Glomerular visceral epithelial cell (primary cell): ENCODE measurements around the gene BTBD9.

Source experiments
- DNase-seq: peaks from one replicate; pipeline ENCODE4 v3.0.0-alpha.2; 2016; ENCODE audit errors: extremely low spot score

The BTBD9 gene

DNA sequence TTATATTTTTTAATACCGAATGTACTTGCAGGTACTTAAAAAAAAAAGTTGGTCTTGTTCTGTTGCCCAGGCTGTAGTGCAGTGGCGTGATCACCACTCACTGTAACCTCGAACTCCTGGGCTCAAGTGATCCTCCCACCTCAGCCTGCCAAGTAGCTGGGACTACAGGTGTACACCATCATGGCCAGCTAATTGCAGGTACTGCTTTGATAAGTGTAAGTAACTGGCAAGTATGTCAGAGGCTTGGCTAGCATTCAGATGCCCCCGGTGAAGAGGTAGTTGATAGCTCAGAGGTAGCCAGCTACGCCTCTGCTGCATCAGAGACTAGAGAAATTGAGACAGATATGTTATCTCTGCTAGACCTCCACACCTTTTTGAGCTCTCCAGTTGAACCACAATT lies 40.5 kb downstream of the BTBD9 start:
- DNase-seq = no peak

DNA sequence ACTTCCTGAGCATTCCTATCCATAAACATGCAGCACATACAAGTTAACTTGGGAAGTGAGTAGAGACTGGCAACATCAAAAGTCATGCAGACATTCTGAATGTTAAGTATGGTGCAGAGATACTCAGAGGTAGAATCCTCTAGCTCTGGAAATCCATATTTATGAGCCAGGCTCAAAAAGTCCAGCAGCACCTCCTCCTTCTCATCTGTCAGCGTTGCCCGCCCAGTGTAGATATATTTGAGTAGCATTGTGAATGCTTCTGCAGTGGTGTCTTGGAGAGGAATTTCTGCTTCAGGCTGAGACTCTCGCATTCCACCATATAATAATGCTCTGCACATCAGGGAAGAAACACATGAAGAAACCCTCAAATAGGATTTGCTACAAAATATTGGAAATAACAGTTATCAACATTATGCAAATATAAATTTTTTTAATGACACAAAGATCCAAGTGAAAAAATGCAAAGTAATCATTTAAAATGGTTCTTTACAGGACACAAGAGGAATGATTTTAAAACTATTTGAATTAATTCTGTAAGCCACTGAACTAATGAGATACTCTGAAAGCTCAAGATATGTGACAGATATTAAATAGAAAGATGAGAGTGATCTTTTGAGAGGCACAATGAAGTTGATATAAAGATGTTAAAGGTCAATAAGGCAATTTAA lies 45.6 kb downstream of the BTBD9 start:
- no peak for DNase-seq

DNA sequence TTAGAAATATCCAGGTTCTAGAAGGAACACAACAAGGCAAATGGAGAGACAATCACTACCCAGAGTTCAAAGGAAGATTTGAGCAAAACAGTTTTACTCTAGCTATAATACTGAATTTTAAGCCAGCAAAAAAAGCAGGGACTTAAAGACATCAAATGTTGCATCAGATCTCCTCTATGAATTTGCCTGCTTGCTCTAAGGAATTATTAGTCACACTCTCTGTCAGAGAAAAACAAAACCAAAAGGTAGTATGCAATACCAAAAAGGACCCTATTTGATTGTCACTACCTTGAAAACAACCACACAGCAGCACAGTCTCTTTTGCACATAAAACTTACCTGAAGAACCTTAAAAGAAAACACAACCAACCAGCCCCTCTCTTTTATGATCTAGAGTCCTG lies 46.3 kb downstream of the BTBD9 start:
- DNase-seq = no peak

DNA sequence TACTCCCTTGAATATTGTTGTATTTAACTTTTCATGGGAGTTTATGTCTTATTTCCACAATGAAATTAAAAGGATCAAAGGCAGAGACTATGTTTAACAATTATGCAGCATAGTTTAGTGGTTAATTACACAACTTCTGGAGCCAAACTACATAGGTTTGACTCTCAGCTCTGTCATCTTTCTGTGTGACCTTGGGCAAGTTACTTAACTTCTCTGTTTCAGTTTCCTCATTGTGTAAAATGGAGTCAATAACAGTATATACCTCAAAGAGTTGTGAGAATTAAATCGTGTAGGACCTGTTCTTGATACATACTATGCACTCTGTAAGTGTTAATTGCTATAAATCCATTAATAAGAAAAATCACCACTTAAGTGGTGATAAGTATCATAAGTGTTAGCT lies 48.3 kb downstream of the BTBD9 start:
- no peak for DNase-seq

DNA sequence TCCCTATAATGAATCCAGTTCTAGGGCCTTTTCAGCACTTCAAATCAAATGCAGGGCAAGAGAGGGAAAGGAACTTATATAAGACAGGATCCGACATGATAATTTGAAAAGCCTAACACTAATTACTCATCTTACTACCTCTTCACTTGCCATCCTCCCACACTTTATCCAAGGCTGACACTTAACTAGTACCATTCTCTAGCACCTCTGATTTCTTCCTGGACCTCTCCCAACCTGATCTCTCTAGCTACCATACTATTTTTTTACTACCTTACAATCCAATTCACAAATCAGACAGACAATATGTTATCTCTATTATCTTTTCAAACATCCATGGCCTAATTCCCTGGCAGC lies 50.4 kb downstream of the BTBD9 start:
- no peak for DNase-seq

DNA sequence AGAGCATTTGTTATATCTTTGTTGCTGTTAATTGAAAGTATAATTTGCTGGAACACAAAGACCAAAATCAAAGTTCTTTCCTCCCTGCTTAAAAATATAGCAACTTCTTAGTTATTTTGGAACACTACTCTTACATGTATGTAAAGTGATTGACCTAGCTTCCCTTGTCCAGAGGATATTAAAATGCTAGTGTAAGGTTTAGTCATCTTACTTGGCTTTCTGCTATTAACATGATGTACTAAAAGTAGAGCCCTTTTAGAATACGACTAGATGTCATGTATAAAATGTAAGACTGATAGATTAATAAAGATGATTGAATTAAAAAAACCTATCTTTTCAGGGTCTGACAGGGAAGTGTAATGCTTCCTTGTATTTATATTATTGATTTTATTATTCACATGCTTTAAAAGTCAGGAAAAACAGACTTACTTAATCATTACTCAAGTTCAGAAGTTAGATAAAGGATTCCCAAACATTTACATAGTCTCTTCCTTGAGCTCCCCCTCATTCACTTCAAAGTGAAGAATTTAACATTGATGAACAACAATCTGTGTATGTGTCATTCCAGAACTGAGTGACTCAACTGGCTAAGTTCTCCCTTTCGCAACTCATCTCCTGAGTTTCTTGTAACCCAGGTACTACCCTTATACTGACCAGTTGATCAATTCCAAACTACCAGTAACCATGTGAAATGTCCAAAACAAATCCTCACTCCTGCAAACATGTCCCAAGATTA lies 50.9 kb downstream of the BTBD9 start:
- DNase-seq = peak; percentile 12

DNA sequence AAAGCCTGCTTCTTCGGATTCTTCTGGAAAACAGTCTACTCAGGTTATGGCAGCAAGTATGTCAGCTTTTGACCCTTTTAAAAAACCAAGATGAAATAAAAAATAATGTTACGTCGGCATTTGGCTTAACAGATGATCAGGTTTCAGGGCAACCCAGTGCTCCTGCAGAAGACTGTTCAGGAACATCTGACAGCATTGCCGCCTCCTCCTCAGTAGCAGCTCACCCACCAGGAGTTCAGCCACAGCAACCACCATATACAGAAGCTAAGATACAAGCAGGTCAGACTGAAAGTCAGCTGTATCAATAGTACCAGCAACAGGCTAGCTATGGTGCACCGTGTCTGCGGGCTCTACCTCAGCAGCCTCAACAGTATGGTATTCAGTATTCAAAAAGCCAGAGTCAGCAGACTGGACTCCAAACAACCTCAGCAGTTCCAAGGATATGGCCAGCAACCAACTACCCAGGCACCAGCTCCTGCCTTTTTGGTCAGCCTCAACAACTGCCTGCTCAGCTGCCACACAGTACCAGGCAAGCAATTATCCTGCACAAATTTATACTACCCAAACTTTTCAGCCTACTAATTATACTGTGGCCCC lies 51.9 kb downstream of the BTBD9 start:
- DNase-seq = no peak

DNA sequence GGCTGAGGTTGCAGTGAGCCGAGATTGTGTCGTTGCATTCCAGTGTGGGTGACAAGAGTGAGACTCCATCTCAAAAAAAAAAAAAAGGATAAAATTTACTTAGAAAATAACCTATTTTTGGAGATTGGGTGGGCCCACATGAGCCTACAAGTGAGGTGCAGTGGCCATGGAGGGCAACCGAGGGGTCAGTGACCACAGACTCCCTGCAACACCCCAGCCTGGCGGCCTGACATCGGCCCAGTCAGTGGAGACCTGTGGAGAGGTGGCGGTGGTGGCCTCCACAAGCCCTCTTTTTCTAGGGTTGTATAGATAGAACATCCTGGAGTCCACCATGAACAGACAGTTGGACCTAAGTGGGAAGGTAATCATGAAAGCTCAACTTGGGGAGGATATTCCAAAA lies 52.7 kb downstream of the BTBD9 start:
- DNase-seq = no peak

DNA sequence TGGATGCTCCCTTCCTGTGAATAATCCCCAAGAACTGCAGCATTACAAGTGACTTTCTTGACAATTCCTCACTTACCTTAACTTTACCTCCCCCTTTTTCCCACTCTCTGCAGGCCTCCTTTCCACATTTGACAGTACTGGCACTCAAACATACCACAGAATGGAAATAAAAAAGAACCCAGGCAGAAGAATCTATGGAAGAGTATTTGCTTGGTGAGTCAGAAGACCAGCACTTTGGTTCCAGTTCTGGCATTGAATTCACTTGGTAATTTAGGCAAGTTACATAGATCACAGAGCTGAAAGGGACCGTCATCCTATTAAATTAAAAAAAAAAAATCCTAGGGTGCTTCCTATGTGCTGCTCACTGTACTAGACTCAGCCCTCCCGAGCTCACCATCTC lies 55.0 kb downstream of the BTBD9 start:
- no peak for DNase-seq

DNA sequence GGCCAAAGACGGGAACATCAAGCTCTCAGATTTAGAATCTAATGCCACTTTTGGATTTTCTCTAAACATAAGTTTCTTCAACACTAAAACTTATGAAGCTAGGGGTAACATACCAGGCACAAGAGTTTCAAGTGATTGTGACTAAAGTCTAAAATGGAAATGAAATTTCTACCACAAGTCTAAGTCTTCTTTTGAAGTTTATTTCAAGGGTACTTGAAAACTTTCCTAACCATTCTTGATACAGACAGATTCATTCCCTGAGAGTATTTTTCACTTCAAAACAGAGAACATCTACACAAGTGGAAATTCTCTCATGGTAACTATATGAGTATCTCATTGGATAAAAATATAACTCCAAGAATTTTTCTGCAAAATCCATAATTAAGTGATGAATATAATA lies 56.2 kb downstream of the BTBD9 start:
- no peak for DNase-seq

DNA sequence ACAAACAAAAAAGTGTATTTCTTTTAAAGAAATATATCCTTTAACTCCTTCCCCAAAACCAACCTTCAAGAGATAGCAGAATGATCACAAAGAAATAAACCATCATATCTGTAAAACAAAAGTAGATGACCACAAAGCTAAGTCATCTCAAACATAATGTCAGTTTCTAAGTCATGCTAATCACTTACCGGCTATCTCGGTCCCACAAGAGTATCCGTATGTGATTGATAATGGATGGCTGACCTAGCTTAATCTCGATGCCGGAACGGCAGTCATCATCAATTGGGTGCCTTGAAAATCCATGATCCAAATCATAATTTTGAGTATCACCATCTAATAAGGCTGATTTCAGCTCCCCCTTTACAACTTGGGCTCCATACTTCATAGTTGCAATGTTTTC lies 59.7 kb downstream of the BTBD9 start:
- DNase-seq = no peak

DNA sequence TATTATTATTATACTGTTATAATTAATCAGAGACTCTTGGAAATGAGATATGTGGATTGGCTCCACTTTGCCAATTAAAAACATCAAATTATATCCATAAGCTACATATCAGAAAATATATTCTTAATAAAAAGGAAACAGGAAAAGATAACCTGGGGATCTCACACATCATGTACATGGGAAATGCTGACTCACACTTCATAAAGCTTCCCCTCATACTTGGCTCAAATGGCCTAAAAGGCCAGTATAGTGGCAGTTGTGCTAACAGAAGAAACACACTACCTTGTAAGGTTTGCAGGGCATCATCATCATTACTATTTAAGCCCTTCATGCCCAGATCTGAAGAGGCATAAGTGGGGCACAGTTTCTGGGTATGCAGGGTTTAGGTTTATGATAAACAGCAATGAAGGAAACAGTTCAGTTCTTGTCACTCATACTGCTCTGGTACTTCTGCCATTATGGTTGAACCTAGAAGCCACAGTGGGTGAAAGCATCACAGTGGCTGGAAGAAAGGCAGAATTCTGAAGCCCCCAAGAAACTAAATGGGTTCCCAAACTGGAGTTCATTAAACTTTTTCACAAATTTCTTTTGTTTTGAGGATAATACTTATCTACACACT lies 60.6 kb downstream of the BTBD9 start:
- no peak for DNase-seq

DNA sequence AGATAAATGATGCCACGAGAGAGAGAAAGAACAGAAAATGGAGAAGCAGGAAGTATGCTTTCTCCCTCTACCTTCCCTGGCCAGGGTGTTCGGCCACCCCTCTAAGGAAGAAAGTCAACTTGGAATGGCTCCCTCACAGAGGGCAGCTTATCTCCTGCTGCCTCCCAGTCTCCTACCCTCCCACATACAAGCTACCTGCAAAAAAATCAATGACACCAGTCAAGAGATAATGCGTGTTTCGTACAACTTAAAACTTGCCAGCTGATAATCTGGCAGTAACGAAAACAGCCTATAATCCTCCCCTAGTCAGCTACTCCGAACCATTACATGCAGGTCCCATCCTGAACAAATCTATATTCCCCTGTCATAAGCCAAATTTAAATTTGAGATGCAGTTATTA lies 61.7 kb downstream of the BTBD9 start:
- no peak for DNase-seq

DNA sequence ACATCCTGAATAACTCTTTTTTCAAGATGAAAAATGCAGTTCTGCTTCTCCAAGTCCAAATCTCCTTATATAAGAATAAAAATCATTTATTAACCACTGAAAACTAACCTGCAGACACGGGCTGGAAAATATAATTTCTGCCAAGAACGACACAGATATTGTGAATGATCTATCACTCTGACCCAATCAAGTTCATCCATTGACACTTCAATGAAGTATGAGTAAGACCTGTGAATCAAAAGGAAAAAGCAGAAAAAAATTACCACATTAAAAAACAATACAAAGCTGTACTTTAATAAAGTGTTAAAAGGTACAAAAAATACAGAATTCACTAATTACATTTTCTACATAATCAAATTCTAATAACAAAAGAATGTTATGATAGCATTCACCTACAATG lies 62.2 kb downstream of the BTBD9 start:
- no peak for DNase-seq

DNA sequence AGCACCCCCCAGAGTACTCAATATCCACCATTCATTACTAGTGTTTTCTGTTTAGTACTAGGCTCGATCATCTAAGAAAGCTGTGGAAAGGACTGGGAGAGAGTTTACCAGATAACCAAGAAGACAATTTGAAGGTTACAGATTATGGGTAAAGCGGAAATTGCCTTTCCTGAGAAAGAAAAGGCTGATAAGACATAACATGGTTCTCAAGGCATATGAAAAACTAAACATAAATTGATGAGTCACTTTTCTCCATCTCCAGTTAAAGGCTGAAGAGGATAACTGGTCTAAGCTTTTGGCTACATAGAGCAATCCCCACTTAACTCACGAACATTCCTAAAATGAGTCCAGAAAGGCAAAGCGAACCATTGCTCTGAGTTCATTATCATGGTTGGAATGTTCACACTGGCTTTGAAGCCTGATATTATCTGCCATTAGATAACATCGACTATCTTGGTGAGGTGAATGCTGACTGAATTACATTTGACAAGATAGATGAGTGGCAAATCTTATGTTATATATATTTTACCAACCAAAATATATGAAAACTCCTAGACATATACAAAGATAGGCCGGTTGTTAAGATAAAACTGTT lies 65.8 kb downstream of the BTBD9 start:
- no peak for DNase-seq

DNA sequence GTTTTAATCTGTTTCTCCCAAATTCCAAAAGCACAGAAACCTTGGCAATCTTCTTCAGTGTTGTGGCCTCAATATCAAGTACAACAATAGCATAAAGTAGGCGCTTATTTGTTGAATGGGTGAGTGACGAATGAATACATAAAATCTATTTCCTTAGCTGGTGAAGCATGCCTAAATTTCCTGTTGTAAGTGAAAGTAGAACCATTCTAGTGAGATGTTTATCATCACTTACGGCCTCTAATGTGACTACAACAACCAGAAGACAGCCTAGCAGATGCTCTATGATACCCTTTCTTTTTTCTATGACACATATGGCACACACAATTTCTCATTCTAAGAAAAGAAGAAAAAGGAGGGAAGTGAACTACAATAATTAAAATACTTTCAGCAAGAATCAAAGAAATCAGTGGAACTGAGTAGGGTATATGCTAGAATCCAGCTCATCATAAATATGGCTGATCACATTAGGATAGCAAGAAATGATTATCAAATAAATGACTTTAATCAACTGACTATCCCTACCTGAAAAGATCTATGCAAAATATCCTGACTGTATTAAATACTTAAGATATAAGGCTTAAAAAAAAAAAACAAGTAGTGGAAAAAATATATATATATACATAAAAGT lies 67.4 kb downstream of the BTBD9 start:
- no peak for DNase-seq

DNA sequence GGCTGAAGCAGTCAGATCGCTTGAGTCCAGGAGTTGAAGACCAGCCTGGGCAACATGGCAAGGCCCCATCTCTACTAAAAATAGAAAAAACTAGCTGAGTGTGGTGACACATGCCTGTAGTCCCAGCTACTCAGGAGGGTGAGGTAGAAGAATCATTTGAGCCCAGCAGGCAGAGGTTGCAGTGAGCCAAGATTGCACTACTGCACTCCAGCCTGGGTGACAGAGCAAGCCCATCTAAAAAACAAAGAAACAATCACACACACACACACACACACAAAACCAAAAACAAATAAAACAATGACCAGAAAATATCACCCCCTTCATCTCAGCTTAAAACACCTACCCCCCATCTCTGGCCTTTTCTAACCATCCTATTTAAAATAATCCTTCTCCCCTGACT lies 68.0 kb downstream of the BTBD9 start:
- DNase-seq = no peak

DNA sequence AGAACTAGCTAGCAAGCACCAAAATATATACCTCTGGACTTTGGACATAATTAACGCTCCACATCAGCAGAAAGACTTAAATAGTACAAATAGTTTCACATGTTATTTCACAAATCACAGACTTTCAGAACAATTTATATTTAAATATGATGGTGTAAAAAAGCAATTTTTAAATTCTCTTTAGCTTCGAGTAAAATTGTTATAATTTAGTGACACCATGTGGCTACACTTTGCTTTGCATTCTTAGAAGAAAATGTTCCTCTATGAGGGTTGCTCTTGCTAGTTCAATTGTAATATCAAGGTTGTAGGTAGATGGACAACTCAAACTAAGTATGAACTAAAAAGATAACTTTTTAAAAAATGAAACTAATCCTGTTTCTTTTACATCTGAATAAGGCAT lies 69.0 kb downstream of the BTBD9 start:
- peak; percentile 6 for DNase-seq

DNA sequence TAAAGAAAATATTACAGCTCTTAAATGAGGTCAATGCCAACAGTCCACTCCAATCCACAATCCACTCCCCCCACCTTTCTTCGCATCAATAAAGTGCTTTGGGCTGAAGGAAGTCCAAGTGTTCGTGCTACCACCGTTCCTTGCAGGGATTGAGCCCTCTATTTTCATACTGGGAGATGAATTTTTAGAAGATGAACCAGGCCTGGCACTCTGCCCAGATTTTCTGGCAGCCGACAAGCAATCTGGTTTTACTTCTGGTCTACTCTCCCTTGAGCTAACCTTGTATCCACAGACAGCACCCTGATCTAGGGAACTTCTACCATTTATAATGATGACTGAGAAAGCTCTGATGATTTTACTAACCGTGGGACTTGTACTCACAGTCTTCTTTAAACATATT lies 72.3 kb downstream of the BTBD9 start:
- peak; percentile 81 for DNase-seq

DNA sequence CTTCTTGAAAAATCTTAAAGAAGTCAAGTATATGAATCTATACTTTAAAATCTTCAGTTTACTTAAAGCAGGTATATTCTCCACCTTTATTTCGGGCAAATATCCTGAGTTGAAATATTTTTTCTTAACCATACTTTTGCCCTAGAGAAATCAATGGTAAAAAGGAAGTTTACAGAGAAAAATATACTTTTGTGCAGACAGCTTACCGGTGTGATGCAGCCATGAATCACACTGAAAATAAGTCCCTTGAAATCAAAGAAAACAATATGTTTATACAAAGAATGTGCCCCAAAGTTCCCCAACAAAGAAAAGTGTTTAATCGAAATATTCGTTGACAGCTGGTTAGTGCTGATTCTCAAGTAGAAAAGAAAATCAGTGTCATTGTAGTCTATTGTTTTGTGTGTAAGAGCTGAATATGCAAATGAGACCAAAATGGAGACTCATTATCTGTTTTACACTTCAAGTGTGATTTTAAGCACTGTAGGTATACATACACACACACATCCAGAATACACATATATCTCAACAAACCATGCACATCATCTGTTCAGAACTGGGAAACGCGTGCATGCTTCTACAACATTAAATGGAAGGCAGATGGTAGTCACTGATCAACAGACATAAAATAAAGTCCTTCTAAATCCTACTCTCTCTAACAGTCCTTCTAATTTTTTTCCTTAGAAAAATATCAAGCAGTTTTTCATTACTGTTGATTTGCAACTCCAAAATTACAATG lies 73.3 kb downstream of the BTBD9 start:
- DNase-seq = no peak

DNA sequence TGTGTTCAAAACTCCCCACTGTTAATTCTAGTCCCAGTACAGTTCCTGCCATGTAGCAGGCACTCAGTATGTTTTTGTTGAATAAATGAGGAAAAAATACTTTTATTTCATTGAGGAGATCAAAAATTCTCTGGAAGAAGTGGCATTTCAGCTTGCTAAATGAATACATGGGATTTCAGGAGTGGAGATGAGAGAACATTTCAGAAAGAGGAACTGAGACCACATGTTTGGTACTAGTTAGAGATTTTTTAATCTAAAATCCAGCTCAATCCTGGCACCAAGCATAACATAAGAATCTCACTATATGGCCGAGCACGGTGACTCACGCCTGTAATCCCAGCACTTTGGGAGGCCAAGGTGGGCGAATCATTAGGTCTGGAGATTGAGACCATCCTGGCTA lies 75.4 kb downstream of the BTBD9 start:
- no peak for DNase-seq

DNA sequence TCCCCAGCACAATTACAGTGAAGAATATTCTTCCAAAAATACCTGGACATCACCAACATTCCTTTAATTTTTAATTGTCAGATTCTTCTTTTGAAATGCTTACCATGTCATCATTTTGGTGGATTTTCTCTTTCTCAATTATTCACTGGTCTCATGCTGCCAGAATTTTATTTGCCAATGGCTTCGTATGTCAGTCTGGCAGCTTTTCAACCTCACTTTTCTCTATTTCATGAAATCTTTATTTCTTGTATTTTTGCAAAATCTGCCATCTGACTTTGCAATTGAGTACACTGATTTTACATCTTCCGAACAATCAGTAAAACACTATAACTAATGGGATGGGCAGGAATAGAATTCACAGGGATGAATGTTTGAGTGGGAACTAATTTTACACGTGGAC lies 84.1 kb downstream of the BTBD9 start:
- DNase-seq = no peak
